Measurements from ENCODE around the gene RD3L. TPM values are rescaled to one million over a fixed set of nuclear protein-coding genes. Genes with fewer than 3 reads are reported as not detected.
"Not testable (repeated sequence)": the region's sequence is repeated elsewhere in the genome, so short reads cannot be mapped to it uniquely, and the experiment has no call there.

The RD3L gene
- not detected in 2 replicates for total RNA-seq
- long read RNA-seq = 0 reads

DNA sequence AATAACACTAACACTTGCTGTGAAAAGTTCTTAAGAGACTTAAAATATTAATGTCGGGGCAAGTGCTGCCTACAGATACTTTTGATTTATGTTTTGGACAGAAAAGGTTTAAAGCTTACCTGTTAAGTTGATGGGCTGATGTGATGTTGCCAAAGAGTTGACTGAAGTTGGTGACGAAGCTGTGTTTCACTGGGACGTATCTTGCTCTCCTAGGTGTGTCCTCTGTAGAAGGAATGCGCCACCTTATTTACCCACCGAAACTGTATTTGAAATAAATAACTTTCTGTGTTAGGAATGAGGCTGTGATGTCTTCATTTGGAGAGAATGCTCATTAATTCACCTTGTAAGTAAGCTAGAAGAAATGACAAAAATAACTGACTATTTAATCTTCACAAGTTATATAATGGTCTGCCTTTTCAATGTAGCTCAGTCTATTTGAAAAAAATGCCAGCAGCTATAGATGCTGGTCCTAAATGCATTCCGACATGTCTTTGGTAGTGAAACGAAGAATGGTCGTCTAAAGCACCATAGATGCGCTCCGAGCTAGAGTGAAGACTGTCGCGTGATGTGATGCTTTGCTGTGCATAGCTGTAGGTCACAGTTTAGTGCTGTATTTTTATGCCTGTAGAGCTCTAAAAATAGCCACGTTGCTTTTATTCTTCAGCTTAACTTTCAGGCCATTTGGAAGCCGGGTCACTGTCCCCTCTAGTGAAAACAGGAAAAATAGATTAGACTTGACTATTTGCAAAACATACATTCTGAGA is at the start of gene RD3L:
RD3L (minus strand) TSS at position 557 of the 764 bp plus-strand sequence. CDS start 834 bp downstream, outside the sequence.
- Mint-ChIP-seq H3K36me3 (ENCODE audit: insufficient read depth) (no peaks in the 10 kb centered on the region), H3K9me3 (ENCODE audit: low read depth) (peaks cover 10% of the 10 kb centered on the region), H3K4me3 (ENCODE audit: low read depth) (no peak within 1 kb of the TSS), H3K4me1 (ENCODE audit: low read depth) (no peaks in the 10 kb centered on the region), H3K27ac (no peak within 1 kb of the TSS), H3K27me3 (peaks cover 21% of the 10 kb centered on the region)
- DNase-seq (ENCODE audit: low spot score, unreplicated experiment) = no peak
- TF ChIP-seq, protein P1, sequence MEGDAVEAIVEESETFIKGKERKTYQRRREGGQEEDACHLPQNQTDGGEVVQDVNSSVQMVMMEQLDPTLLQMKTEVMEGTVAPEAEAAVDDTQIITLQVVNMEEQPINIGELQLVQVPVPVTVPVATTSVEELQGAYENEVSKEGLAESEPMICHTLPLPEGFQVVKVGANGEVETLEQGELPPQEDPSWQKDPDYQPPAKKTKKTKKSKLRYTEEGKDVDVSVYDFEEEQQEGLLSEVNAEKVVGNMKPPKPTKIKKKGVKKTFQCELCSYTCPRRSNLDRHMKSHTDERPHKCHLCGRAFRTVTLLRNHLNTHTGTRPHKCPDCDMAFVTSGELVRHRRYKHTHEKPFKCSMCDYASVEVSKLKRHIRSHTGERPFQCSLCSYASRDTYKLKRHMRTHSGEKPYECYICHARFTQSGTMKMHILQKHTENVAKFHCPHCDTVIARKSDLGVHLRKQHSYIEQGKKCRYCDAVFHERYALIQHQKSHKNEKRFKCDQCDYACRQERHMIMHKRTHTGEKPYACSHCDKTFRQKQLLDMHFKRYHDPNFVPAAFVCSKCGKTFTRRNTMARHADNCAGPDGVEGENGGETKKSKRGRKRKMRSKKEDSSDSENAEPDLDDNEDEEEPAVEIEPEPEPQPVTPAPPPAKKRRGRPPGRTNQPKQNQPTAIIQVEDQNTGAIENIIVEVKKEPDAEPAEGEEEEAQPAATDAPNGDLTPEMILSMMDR (IDR thresholded peaks at IDR 0.05; ENCODE audit: unreplicated experiment) = no peak

DNA sequence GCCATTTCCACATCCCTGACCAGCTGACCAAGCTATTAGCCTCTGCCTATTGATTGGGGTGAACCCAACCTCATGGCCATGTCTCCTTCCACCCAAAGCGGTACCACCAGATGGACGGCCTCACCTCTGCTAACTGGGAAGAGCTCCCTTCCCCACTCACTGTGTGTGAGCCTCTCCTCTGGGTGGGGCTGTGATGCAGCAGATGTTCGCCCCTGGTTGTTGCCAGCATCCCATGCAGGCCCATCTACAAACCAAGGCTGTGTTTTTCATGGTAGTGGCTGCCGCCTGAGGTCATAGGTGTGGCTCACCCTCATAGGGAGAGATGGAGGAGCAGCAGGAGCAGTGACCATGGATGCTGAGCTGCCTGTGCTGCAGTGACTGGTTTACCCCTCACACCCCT is 47.6 kb upstream of the RD3L start:
- Mint-ChIP-seq H3K4me1 (ENCODE audit: low read depth) (peaks cover under 1% of the 10 kb centered on the region), H3K27me3 (peaks cover 9% of the 10 kb centered on the region), H3K9me3 (ENCODE audit: low read depth) (peaks cover 11% of the 10 kb centered on the region), H3K36me3 (ENCODE audit: insufficient read depth) (no peaks in the 10 kb centered on the region), H3K4me3 (ENCODE audit: low read depth) (no peak overlapping the region), H3K27ac (no peak overlapping the region)
- DNase-seq (ENCODE audit: low spot score, unreplicated experiment) = no peak
- TF ChIP-seq, protein P1 (IDR thresholded peaks at IDR 0.05; ENCODE audit: unreplicated experiment) = no peak

DNA sequence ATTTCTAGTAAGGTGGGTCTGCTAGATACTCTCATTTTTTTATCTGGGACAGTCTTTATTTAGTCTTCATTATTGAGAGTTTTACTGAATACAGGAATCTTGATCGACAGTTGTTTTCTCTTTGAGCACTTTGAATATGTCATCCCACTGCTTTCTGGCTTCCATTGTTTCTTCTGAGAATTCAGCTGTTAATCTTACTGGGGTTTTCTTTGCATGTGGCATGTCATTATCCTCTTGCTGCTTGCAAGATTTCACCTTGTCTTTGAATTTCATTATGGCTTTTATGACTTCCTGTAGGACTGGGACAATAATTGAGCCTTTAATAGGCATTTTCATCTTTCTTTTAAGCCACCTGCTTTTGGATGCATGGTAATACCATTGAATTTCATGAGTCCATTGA is 46.7 kb upstream of the RD3L start:
- DNase-seq (ENCODE audit: low spot score, unreplicated experiment) = no peak
- Mint-ChIP-seq H3K4me3 (ENCODE audit: low read depth) (no peak overlapping the region), H3K9me3 (ENCODE audit: low read depth) (peaks cover 13% of the 10 kb centered on the region), H3K4me1 (ENCODE audit: low read depth) (no peaks in the 10 kb centered on the region), H3K27me3 (peaks cover 10% of the 10 kb centered on the region), H3K36me3 (ENCODE audit: insufficient read depth) (no peaks in the 10 kb centered on the region), H3K27ac (no peak overlapping the region)
- TF ChIP-seq, protein P1 (IDR thresholded peaks at IDR 0.05; ENCODE audit: unreplicated experiment) = no peak

DNA sequence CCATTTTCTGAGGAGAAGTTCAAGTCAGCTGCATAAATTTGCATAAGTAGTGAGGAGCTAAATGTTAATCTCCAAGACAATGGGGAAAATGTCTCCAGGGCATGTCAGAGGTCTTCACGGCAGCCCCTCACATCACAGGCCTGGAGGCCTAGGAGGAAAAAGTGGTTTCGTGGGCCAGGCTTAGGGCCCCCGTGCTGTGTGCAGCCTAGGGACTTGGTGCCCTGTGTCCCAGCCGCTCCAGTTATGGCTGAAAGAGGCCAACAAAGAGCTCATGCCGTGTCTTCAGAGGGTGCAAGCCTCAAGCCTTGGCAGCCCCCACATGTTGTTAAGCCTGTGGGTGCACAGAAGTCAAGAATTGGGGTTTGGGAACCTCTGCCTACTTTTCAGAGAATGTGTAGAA is 41.9 kb upstream of the RD3L start:
- peaks cover 2% of the 10 kb centered on the region for H3K36me3 Mint-ChIP-seq (ENCODE audit: insufficient read depth)
- H3K4me1 Mint-ChIP-seq (ENCODE audit: low read depth) = no peaks in the 10 kb centered on the region
- H3K27ac Mint-ChIP-seq = no peak overlapping the region
- DNase-seq (ENCODE audit: low spot score, unreplicated experiment) = no peak
- peaks cover 11% of the 10 kb centered on the region for H3K27me3 Mint-ChIP-seq
- peaks cover 23% of the 10 kb centered on the region for H3K9me3 Mint-ChIP-seq (ENCODE audit: low read depth)
- no peak overlapping the region for H3K4me3 Mint-ChIP-seq (ENCODE audit: low read depth)
- TF ChIP-seq, protein P1 (IDR thresholded peaks at IDR 0.05; ENCODE audit: unreplicated experiment) = no peak

DNA sequence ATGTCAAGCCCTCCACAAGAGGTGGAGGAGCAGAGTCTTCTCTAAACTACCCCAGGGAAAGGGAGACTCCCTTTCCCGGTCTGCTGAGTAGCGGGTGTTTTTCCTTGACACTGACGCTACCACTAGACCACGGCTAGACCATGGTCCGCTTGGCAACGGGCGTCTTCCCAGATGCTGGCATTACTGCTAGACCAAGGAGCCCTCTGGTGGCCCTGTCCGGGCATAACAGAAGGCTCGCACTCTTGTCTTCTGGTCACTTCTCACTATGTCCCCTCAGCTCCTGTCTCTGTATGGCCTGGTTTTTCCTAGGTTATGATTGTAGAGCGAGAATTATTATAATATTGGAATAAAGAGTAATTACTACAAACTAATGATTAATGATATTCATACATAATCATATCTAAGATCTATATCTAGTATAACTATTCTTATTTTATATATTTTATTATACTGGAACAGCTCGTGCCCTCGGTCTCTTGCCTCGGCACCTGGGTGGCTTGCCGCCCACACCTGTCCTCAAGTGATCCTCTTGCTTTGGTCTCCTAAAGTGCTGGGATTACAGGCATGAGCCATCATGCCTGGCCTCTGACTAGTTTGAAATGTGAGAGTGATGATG is 38.4 kb upstream of the RD3L start:
- not testable (repeated sequence) for H3K27me3 Mint-ChIP-seq; H3K4me1 Mint-ChIP-seq (ENCODE audit: low read depth); H3K4me3 Mint-ChIP-seq (ENCODE audit: low read depth); DNase-seq (ENCODE audit: low spot score, unreplicated experiment); H3K27ac Mint-ChIP-seq; H3K36me3 Mint-ChIP-seq (ENCODE audit: insufficient read depth)
- TF ChIP-seq, protein P1 (IDR thresholded peaks at IDR 0.05; ENCODE audit: unreplicated experiment) = peak; percentile 59
- peaks cover 23% of the 10 kb centered on the region for H3K9me3 Mint-ChIP-seq (ENCODE audit: low read depth)

Data from progenitor cell of endocrine pancreas (in vitro differentiated cells).